ENCODE measurements around the gene DDI2.

DNA sequence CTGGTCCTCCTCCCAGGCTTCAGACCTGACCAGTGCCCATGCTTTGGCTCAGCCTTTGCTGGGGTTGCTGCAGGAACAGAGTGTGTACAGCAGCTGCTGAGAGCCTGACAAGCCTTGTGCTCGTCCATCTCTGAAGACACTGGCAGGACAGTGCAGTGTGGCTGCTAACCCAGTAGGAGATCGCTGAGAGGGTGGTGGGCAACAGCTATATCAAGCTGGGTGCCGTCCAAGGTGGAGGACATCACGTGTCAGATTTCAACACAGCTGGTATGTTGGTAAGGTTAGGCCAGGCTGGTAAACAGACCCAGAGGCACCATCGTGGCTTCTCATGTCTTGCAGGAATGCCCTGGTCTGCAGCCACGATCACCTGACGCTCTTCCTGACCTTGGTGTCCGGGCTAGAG is 100.9 kb downstream of the DDI2 start:
- TF ChIP-seq EZH2 (IDR thresholded peaks at IDR 0.05) = no peak
- no peak for TF ChIP-seq POLR2AphosphoS5 (IDR thresholded peaks at IDR 0.05; ENCODE audit: borderline replicate concordance, low read depth, low read length)

Measured in SK-N-MC (cell line).